Esophagus squamous epithelium (tissue), 5 donors: ENCODE measurements around the gene ABCB10. TPM values are rescaled to one million over a fixed set of nuclear protein-coding genes. Genes with fewer than 3 reads are reported as not detected.

ENCODE experiments used
- DNase-seq: peaks from one replicate; lab custom pipeline; 2025; lab: John Stamatoyannopoulos, UW
- H3K27ac ChIP-seq, 4 donors: fragments of 200-600 bp; sonication (generic); one replicate each; pipeline ENCODE4 v1.5.1; 2016 to 2019; ENCODE audit warnings: mild to moderate bottlenecking in 1 of 4
- H3K27me3 ChIP-seq, 4 donors: fragments of 200-600 bp; sonication (generic); 1 replicate in 3 of 4; 2 replicates in 1 of 4; pipeline versions ENCODE4 v1.5.1 to v1.6.0; 2017 to 2021; ENCODE audit warnings: antibody characterized with exemption in 1 of 4
- H3K36me3 ChIP-seq, 3 donors: fragments of 200-600 bp; sonication (generic); one replicate each; pipeline ENCODE4 v1.5.1; 2016 to 2019
- H3K4me1 ChIP-seq, 3 donors: fragments of 200-600 bp; sonication (generic); one replicate each; pipeline ENCODE4 v1.5.1; 2017 to 2019
- H3K4me3 ChIP-seq, 4 donors: fragments of 200-600 bp; sonication (generic); 1 replicate in 3 of 4; 2 replicates in 1 of 4; pipeline ENCODE4 v1.5.1; 2016 to 2019; ENCODE audit warnings: mild to moderate bottlenecking in 2 of 4, moderate library complexity in 1 of 4
- H3K9me3 ChIP-seq, 3 donors: fragments of 200-600 bp; sonication (generic); one replicate each; pipeline ENCODE4 v1.5.1; 2016 to 2019
- POLR2A ChIP-seq, 4 donors: fragments of 450-650 bp; IDR thresholded peaks; one replicate each; pipeline ENCODE4 v1.6.1; 2017; ENCODE audit warnings: antibody characterized with exemption in 4 of 4, mild to moderate bottlenecking in 4 of 4, moderate library complexity in 3 of 4
- WGBS, 2 donors: methylation state at CpG; one replicate each; pipeline ENCODE4 v1.1.5; 2018; 5-methylcytosine and 5-hydroxymethylcytosine counted together
- intact Hi-C: fragments of 100-400 bp; cut with DNase I; formaldehyde crosslinking; loops from one replicate; pipeline ENCODE4 v1.15.0; 2022
- small RNA-seq, 4 donors: library from RNA; depleted of rRNA; stranded (forward); fragments of <200 nt; gene quantifications; one replicate each; pipeline ENCODE3, GENCODE V24; 2016
- total RNA-seq, 4 donors: library from RNA; depleted of rRNA; stranded (reverse); fragments of >200 nt; gene quantifications; one replicate each; pipeline ENCODE4 v1.1.0, GENCODE V29; 2016
- TF ChIP-seq, protein P1 (sequence below), 6 experiments: fragments of 450-650 bp in 4 of 6; fragments of 200-600 bp in 2 of 6; sonication (generic) in 2 of 6; IDR thresholded peaks; one replicate each; pipeline ENCODE4 v1.5.1; 2016 to 2019; ENCODE audit warnings: antibody characterized with exemption in 6 of 6, mild to moderate bottlenecking in 4 of 6, moderate library complexity in 4 of 6
- donor health status: DM: yes; HTN: yes; CAD: no.

Gene ABCB10
- total RNA-seq, 4 donors from 2014 or later = 9.9 to 18.6 (median 14.3) TPM

DNA sequence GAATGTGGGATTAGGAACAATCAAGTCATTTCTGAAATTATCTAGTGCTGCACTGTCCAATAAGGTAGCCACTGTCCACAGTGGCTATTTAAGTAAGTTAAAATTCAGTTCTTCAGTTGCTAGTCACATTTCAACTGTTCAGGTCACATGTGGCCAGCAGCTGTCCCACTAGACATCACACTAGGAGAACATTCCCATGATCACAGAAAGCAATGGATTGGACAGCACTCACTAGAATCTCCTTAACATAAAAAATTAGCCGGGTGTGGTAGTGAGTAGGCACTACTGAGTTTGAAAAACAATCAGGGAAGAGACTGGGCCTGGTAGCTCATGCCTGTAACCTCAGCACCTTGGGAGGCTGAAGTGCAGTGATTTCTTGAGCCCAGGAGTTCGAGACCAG, 84.0 kb downstream of the ABCB10 start:
- Histone ChIP-seq H3K27ac (no peak overlapping the region), H3K27me3 (no peaks in the 10 kb centered on the region), H3K4me1 (no peaks in the 10 kb centered on the region), H3K4me3 (no peak overlapping the region), H3K36me3 (peaks cover 4 to 98% (median 32%) of the 10 kb centered on the region in 3 donors), H3K9me3 (no peaks in the 10 kb centered on the region)
- TF ChIP-seq, protein P1, sequence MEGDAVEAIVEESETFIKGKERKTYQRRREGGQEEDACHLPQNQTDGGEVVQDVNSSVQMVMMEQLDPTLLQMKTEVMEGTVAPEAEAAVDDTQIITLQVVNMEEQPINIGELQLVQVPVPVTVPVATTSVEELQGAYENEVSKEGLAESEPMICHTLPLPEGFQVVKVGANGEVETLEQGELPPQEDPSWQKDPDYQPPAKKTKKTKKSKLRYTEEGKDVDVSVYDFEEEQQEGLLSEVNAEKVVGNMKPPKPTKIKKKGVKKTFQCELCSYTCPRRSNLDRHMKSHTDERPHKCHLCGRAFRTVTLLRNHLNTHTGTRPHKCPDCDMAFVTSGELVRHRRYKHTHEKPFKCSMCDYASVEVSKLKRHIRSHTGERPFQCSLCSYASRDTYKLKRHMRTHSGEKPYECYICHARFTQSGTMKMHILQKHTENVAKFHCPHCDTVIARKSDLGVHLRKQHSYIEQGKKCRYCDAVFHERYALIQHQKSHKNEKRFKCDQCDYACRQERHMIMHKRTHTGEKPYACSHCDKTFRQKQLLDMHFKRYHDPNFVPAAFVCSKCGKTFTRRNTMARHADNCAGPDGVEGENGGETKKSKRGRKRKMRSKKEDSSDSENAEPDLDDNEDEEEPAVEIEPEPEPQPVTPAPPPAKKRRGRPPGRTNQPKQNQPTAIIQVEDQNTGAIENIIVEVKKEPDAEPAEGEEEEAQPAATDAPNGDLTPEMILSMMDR (IDR thresholded peaks at IDR 0.05) = no peak
- no peak for TF ChIP-seq POLR2A (IDR thresholded peaks at IDR 0.05)
- intact Hi-C loops = no loop called here
- WGBS, 2 donors = 88 to 89% methylated on average over 2 of the region's 2 CpGs
- DNase-seq = no peak

DNA sequence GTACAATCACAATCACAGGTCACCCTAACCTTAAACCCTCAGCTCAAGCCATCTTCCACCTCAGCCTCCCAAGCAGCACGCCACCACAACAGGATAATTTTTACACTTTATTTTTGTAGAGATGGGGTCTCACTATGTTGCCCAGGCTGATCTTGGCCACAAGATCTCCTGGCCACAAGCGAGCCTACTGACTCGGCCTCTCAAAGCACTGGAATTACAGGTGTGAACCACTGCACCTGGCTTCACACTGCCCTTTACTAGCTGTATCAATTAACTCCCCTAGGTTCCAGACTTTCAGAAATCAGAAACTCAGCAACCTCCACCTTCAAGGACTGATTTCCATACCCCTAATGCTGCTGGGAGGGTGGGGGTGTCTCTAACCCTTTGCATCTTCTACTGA, 87.3 kb downstream of the ABCB10 start:
- Histone ChIP-seq H3K9me3 (no peaks in the 10 kb centered on the region), H3K4me1 (no peaks in the 10 kb centered on the region), H3K36me3 (peaks cover 5 to 99% (median 30%) of the 10 kb centered on the region in 3 donors), H3K27me3 (no peaks in the 10 kb centered on the region), H3K27ac (no peak overlapping the region), H3K4me3 (no peak overlapping the region)
- WGBS, 2 donors = 95 to 96% methylated on average over 3 of the region's 3 CpGs
- TF ChIP-seq, protein P1 (IDR thresholded peaks at IDR 0.05) = no peak
- no peak for TF ChIP-seq POLR2A (IDR thresholded peaks at IDR 0.05)
- no peak for DNase-seq
- intact Hi-C loops = no loop called here

DNA sequence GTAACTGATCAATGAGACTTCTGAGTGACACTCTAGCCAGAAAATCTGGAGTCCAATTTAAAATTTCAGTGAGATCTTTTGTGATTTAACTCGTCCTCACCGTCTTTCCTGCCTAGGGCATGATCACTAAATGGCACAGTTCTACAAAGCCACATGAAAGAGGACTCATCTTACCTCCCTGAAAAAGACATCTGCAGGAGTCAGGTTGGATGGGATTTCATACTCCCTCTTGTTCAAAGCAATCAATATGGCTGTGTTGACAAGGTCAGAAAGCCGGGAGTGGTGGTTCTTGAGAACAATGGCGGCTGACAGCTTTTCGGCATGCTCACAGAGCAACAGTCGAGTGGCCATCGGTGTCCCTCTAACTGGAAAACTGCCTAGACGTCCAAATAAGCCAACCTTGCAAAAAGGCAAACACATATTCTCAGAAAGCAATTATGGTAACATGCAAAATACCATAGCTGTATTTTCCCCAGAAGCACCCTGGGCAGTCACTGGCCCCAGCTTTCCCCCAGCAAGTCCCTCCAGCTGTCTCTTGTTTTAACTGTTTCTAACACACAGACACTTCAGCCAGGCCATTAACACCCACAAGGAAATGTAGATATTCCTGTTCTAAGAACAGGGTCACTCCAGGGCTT, 88.0 kb downstream of the ABCB10 start:
- WGBS, 2 donors = 86 to 92% methylated on average over 8 of the region's 8 CpGs
- intact Hi-C loops = no loop called here
- no peak for DNase-seq
- no peaks in the 10 kb centered on the region for H3K27me3 ChIP-seq
- H3K27ac ChIP-seq = no peak overlapping the region
- H3K4me3 ChIP-seq = no peak overlapping the region
- H3K4me1 ChIP-seq = no peaks in the 10 kb centered on the region
- peaks cover 6 to 99% (median 29%) of the 10 kb centered on the region in 3 donors for H3K36me3 ChIP-seq
- H3K9me3 ChIP-seq = no peaks in the 10 kb centered on the region
- TF ChIP-seq POLR2A (IDR thresholded peaks at IDR 0.05) = no peak
- TF ChIP-seq, protein P1 (IDR thresholded peaks at IDR 0.05) = no peak

DNA sequence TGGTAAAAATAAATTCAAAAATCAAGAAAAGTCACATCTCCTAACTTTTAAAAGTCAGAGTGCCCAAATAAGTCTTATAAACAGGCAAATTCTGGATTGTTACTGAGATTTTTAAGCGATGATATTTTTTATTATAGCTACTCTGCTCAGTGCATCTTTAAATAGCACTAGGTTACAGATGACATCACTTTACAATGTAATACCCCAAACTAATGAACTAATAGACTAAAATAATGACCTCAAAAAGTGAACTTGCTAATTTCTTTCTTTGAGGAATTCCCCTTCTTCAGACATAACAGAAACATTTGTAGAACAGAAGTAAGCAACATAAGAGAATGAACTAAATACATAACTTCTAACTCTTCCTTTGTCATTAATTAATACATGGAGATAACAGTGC, 91.6 kb downstream of the ABCB10 start:
- no peak for DNase-seq
- TF ChIP-seq, protein P1 (IDR thresholded peaks at IDR 0.05) = no peak
- TF ChIP-seq POLR2A (IDR thresholded peaks at IDR 0.05) = no peak

More for the DNA sequence above, 91.6 kb downstream of the ABCB10 start:
- peaks cover 10 to 99% (median 16%) of the 10 kb centered on the region in 3 donors for H3K36me3 ChIP-seq
- intact Hi-C loops = no loop called here
- H3K4me3 ChIP-seq = no peak overlapping the region
- H3K27ac ChIP-seq = no peak overlapping the region
- no peaks in the 10 kb centered on the region for H3K4me1 ChIP-seq
- H3K27me3 ChIP-seq = no peaks in the 10 kb centered on the region
- no peaks in the 10 kb centered on the region for H3K9me3 ChIP-seq
- WGBS, 2 donors = 97 to 100% methylated on average over 1 of the region's 1 CpG

Small RNA genes lying within 50 kb of the gene (small RNA-seq; reads per million reads assigned to genes)
- 0 reads per million in 4 donors for gene HMGN2P19
- gene RNA5SP78 = 0 reads per million in 4 donors
- 0 reads per million in 4 donors for gene RNU4-21P

Other genes starting within 250 kb of the ABCB10 start
- gene CCSAP, start 215.7 kb downstream of the ABCB10 start, total RNA-seq = 1 to 10 TPM; 1.6 to 5.3 (median 4.5) TPM
- under 1 TPM in 3 of 4 donors, not detected in 1; 0.19 to 0.75 (median 0.26) TPM for gene ACTA1, start 124.6 kb downstream of the ABCB10 start, total RNA-seq
- 10 to 100 TPM; 11.1 to 29.3 (median 22.0) TPM for gene NUP133, start 50.4 kb downstream of the ABCB10 start, total RNA-seq
- 10 to 100 TPM in 3 of 4 donors, 1 to 10 TPM in 1; 7.8 to 15.8 (median 12.7) TPM for gene TAF5L, start 67.4 kb upstream of the ABCB10 start, total RNA-seq
- gene URB2, start 67.5 kb upstream of the ABCB10 start, total RNA-seq = 10 to 100 TPM in 2 of 4 donors, 1 to 10 TPM in 2; 7.8 to 14.1 (median 11.0) TPM